Immature natural killer cell (primary cell): ENCODE measurements around the gene TEX35. TPM values are rescaled to one million over a fixed set of nuclear protein-coding genes. Genes with fewer than 3 reads are reported as not detected.

Experiments used
- DNase-seq, 3 donors: peaks; one replicate each; pipeline ENCODE4 v3.0.0; 2022; ENCODE audit warnings: mixed read lengths in 1 of 3
- H3K27ac Mint-ChIP-seq, 6 donors: one replicate each; pipeline ENCODE4 v1.8.0; 2020; ENCODE audit warnings: mixed read lengths in 6 of 6, mild to moderate bottlenecking in 5 of 6, inconsistent platforms in 4 of 6, moderate library complexity in 3 of 6
- H3K27me3 Mint-ChIP-seq, 3 donors: one replicate each; pipeline ENCODE4 v1.8.0; 2020 to 2021; ENCODE audit warnings: low read depth in 3 of 3, mild to moderate bottlenecking in 3 of 3, mixed read lengths in 3 of 3, moderate library complexity in 3 of 3, inconsistent platforms in 1 of 3
- H3K36me3 Mint-ChIP-seq, 3 donors: one replicate each; pipeline ENCODE4 v1.8.0; 2020; ENCODE audit warnings: mixed read lengths in 3 of 3, inconsistent platforms in 2 of 3, mild to moderate bottlenecking in 2 of 3
- H3K4me1 Mint-ChIP-seq, 2 donors: one replicate each; pipeline ENCODE4 v1.8.0; 2020; ENCODE audit warnings: inconsistent platforms in 2 of 2, mild to moderate bottlenecking in 2 of 2, mixed read lengths in 2 of 2, moderate library complexity in 1 of 2
- H3K4me3 Mint-ChIP-seq, 5 donors: one replicate each; pipeline ENCODE4 v1.8.0; 2020; ENCODE audit warnings: mild to moderate bottlenecking in 5 of 5, mixed read lengths in 5 of 5, inconsistent platforms in 3 of 5, moderate library complexity in 3 of 5
- H3K9me3 Mint-ChIP-seq, 6 donors: one replicate each; pipeline ENCODE4 v1.8.0; 2020; ENCODE audit warnings: mild to moderate bottlenecking in 6 of 6, mixed read lengths in 6 of 6, inconsistent platforms in 4 of 6, moderate library complexity in 3 of 6
- polyA plus RNA-seq, 3 donors: library from polyadenylated mRNA; unstranded; fragments of 300-500 nt; fragmentation: Illumina TruSeq; gene quantifications; one replicate each; pipeline ENCODE4 v1.2.3, GENCODE V29; 2021

The TEX35 gene
- polyA plus RNA-seq, 3 donors from 2014 or later, result not detected

- H3K36me3 Mint-ChIP-seq, result no peaks in the 10 kb centered on the region
- H3K4me1 Mint-ChIP-seq, result no peaks in the 10 kb centered on the region
- no peak overlapping the region for H3K27ac Mint-ChIP-seq
- no peak for DNase-seq
- H3K9me3 Mint-ChIP-seq, result no peaks in the 10 kb centered on the region
- H3K4me3 Mint-ChIP-seq, result no peak overlapping the region
- H3K27me3 Mint-ChIP-seq, result peaks cover 0 to 3% (median 0%) of the 10 kb centered on the region in 3 donors
Observed at GRCh38 chr1:178564783-178565180, 51.9 kb downstream of the TEX35 start.

GRCh38 chr1:178565586-178565985 lies 52.7 kb downstream of the TEX35 start:
- Mint-ChIP-seq H3K4me1 (no peaks in the 10 kb centered on the region), H3K9me3 (no peaks in the 10 kb centered on the region), H3K27me3 (peaks cover 0 to 3% (median 0%) of the 10 kb centered on the region in 3 donors), H3K27ac (no peak overlapping the region), H3K4me3 (no peak overlapping the region), H3K36me3 (no peaks in the 10 kb centered on the region)
- DNase-seq, result no peak

- H3K27me3 Mint-ChIP-seq, result peaks cover 0 to 3% (median 0%) of the 10 kb centered on the region in 3 donors
- H3K4me1 Mint-ChIP-seq, result no peaks in the 10 kb centered on the region
- DNase-seq, result no peak
- no peak overlapping the region for H3K4me3 Mint-ChIP-seq
- no peaks in the 10 kb centered on the region for H3K9me3 Mint-ChIP-seq
- no peaks in the 10 kb centered on the region for H3K36me3 Mint-ChIP-seq
- no peak overlapping the region for H3K27ac Mint-ChIP-seq
Observed at GRCh38 chr1:178566187-178566586, 53.3 kb downstream of the TEX35 start.

- H3K9me3 Mint-ChIP-seq, result no peaks in the 10 kb centered on the region
- no peak for DNase-seq
- H3K4me1 Mint-ChIP-seq, result no peaks in the 10 kb centered on the region
- no peaks in the 10 kb centered on the region for H3K27me3 Mint-ChIP-seq
- H3K27ac Mint-ChIP-seq, result no peak overlapping the region
- H3K4me3 Mint-ChIP-seq, result no peak overlapping the region
- H3K36me3 Mint-ChIP-seq, result no peaks in the 10 kb centered on the region
Observed at GRCh38 chr1:178571807-178572206, 58.9 kb downstream of the TEX35 start.

Other genes starting within 250 kb of the TEX35 start
- under 1 TPM in 2 of 3 donors, not detected in 1; 0.27 to 0.56 TPM for gene CLEC20A, start 16.1 kb upstream of the TEX35 start, polyA plus RNA-seq
- 1 to 10 TPM in 2 of 3 donors, not detected in 1; 4.7 to 7.2 TPM for gene RALGPS2, start 212.1 kb downstream of the TEX35 start, polyA plus RNA-seq